ENCODE data around the gene AHSG. TPM values are rescaled to one million over a fixed set of nuclear protein-coding genes. Genes with fewer than 3 reads are reported as not detected.

Gene AHSG
- total RNA-seq, 2 experiments from 2014 or later, result not detected

GRCh38 chr3:186596568-186597287 is 16.1 kb upstream of the AHSG start:
- H3K4me3 ChIP-seq (ENCODE audit: low read length), result no peak overlapping the region
- ChIA-PET CTCF (interaction anchor here (1.0 to 1.6 kb wide), 2 partner anchors 18 to 21 kb away, joined by 4 to 7 read pairs; no protein-coding TSS in a partner anchor), POLR2A (no interaction called here)
- no peaks in the 10 kb centered on the region for H3K36me3 Mint-ChIP-seq (ENCODE audit: low read depth)
- H3K4me1 ChIP-seq (ENCODE audit: insufficient read depth, low read length), result no peaks in the 10 kb centered on the region
- intact Hi-C loops (cut with DNase I, micrococcal nuclease), result no loop called here
- H3K9me3 Mint-ChIP-seq, result no peaks in the 10 kb centered on the region
- H3K4me1 Mint-ChIP-seq (ENCODE audit: low read depth), result no peaks in the 10 kb centered on the region
- DNase-seq (no peak), ATAC-seq (ENCODE audit: poor library complexity) (no peak)
- H3K27me3 Mint-ChIP-seq, result no peaks in the 10 kb centered on the region
- no peak overlapping the region for H3K4me3 Mint-ChIP-seq
- H3K36me3 ChIP-seq (ENCODE audit: insufficient read depth, low read length), result no peaks in the 10 kb centered on the region
- no peak overlapping the region for H3K27ac Mint-ChIP-seq
- H3K9me3 ChIP-seq (ENCODE audit: control insufficient read depth in 1 of 2, insufficient read depth in 1 of 2, low read length in 2 of 2), result no peaks in the 10 kb centered on the region
- no peak overlapping the region for H3K27ac ChIP-seq (ENCODE audit: low read depth in 1 of 2, low read length in 2 of 2)
- no peak for TF ChIP-seq CTCF (IDR thresholded peaks at IDR 0.05)
- no peaks in the 10 kb centered on the region for H3K27me3 ChIP-seq (ENCODE audit: control insufficient read depth in 1 of 2, insufficient read depth in 2 of 2, low read length in 2 of 2)

- DNase-seq, result no peak
- Histone ChIP-seq H3K36me3 (ENCODE audit: insufficient read depth, low read length) (no peaks in the 10 kb centered on the region), H3K27me3 (ENCODE audit: control insufficient read depth in 1 of 2, insufficient read depth in 2 of 2, low read length in 2 of 2) (no peaks in the 10 kb centered on the region), H3K4me3 (ENCODE audit: low read length) (no peak overlapping the region), H3K27ac (ENCODE audit: low read depth in 1 of 2, low read length in 2 of 2) (no peak overlapping the region), H3K4me1 (ENCODE audit: insufficient read depth, low read length) (no peaks in the 10 kb centered on the region), H3K9me3 (ENCODE audit: control insufficient read depth in 1 of 2, insufficient read depth in 1 of 2, low read length in 2 of 2) (no peaks in the 10 kb centered on the region)
- H3K4me1 Mint-ChIP-seq (ENCODE audit: low read depth), result no peaks in the 10 kb centered on the region
- no peak for ATAC-seq (ENCODE audit: poor library complexity)
- TF ChIP-seq CTCF (IDR thresholded peaks at IDR 0.05), result no peak
- H3K27ac Mint-ChIP-seq, result no peak overlapping the region
- H3K4me3 Mint-ChIP-seq, result no peak overlapping the region
- ChIA-PET CTCF (no interaction called here), POLR2A (no interaction called here)
- intact Hi-C loops (cut with DNase I, micrococcal nuclease), result no loop called here
- no peaks in the 10 kb centered on the region for H3K27me3 Mint-ChIP-seq
- no peaks in the 10 kb centered on the region for H3K36me3 Mint-ChIP-seq (ENCODE audit: low read depth)
- no peaks in the 10 kb centered on the region for H3K9me3 Mint-ChIP-seq
Observed at GRCh38 chr3:186598108-186598784, 14.6 kb upstream of the AHSG start.

- no peaks in the 10 kb centered on the region for H3K27me3 ChIP-seq (ENCODE audit: control insufficient read depth in 1 of 2, insufficient read depth in 2 of 2, low read length in 2 of 2)
- Mint-ChIP-seq H3K27me3 (no peaks in the 10 kb centered on the region), H3K27ac (no peak overlapping the region), H3K4me3 (no peak overlapping the region), H3K4me1 (ENCODE audit: low read depth) (no peaks in the 10 kb centered on the region), H3K9me3 (no peaks in the 10 kb centered on the region), H3K36me3 (ENCODE audit: low read depth) (no peaks in the 10 kb centered on the region)
- ChIA-PET CTCF (no interaction called here), POLR2A (no interaction called here)
- no peak overlapping the region for H3K27ac ChIP-seq (ENCODE audit: low read depth in 1 of 2, low read length in 2 of 2)
- H3K4me3 ChIP-seq (ENCODE audit: low read length), result no peak overlapping the region
- ATAC-seq (ENCODE audit: poor library complexity) (no peak), DNase-seq (no peak)
- no peaks in the 10 kb centered on the region for H3K4me1 ChIP-seq (ENCODE audit: insufficient read depth, low read length)
- no peaks in the 10 kb centered on the region for H3K36me3 ChIP-seq (ENCODE audit: insufficient read depth, low read length)
- no peak for TF ChIP-seq CTCF (IDR thresholded peaks at IDR 0.05)
- intact Hi-C loops (cut with DNase I, micrococcal nuclease), result no loop called here
- no peaks in the 10 kb centered on the region for H3K9me3 ChIP-seq (ENCODE audit: control insufficient read depth in 1 of 2, insufficient read depth in 1 of 2, low read length in 2 of 2)
Observed at GRCh38 chr3:186598794-186599141, 14.1 kb upstream of the AHSG start.

All from CD4-positive, alpha-beta T cell (primary cell).